ENCODE data around the gene GXYLT2. TPM values are rescaled to one million over a fixed set of nuclear protein-coding genes. Genes with fewer than 3 reads are reported as not detected.
A peak's percentile ranks its signal among the peaks of the same experiment; 100 is the strongest.

The GXYLT2 gene
- total and polyA plus RNA-seq, 4 experiments from 2014 or later, result not detected

DNA sequence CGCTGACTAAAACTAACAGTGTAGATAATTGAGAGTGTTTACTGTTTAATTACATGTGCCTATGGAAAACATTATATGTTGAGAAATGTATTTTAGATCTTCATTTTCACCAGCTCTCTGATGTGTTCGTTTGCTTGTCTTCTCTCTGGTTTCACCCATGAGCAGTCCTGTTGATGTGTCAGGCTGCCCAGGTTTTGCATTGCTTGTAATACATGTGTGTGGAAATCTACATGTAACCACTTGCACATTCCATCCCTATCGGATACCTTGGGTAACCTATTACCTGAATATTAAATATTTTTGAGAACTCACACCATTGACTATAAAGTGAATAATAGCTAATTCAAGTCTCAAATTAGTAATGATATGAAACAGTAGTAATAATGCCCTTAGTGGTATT, 121.9 kb downstream of the GXYLT2 start:
- Mint-ChIP-seq H3K27me3 (no peaks in the 10 kb centered on the region), H3K4me3 (peak overlapping the region in 6 of 8 donors; percentile 4 to 66 (median 54)), H3K36me3 (peaks cover 46 to 57% of the 10 kb centered on the region in 2 donors), H3K27ac (peak overlapping the region in 2 of 7 donors; percentile 30 to 35), H3K9me3 (no peaks in the 10 kb centered on the region), H3K4me1 (peaks cover 51 to 88% (median 65%) of the 10 kb centered on the region in 4 donors)
- intact Hi-C loops (cut with micrococcal nuclease), result no loop called here
- CTCF ChIA-PET (ENCODE audit: partially characterized antibody), result interaction anchor here (0.9 to 1.1 kb wide), 2 partner anchors 9 to 44 kb away, joined by 3 read pairs; no protein-coding TSS in a partner anchor
- no peak for DNase-seq
- Histone ChIP-seq H3K4me1 (ENCODE audit: insufficient read depth, low read length) (peaks cover 80% of the 10 kb centered on the region), H3K4me3 (ENCODE audit: low read length in 2 of 2) (no peak overlapping the region), H3K36me3 (ENCODE audit: insufficient read depth, low read length) (peaks cover 16% of the 10 kb centered on the region), H3K27ac (ENCODE audit: low read depth, low read length) (no peak overlapping the region), H3K9me3 (ENCODE audit: control insufficient read depth in 1 of 2, low read length in 2 of 2) (no peaks in the 10 kb centered on the region), H3K27me3 (ENCODE audit: insufficient read depth, low read length) (no peaks in the 10 kb centered on the region)
- POLR2A ChIA-PET (ENCODE audit: partially characterized antibody), result interaction anchor here (2.6 kb wide), 1 partner anchor 12 kb away, joined by 10 read pairs; the partner anchor contains the start of gene PPP4R2

DNA sequence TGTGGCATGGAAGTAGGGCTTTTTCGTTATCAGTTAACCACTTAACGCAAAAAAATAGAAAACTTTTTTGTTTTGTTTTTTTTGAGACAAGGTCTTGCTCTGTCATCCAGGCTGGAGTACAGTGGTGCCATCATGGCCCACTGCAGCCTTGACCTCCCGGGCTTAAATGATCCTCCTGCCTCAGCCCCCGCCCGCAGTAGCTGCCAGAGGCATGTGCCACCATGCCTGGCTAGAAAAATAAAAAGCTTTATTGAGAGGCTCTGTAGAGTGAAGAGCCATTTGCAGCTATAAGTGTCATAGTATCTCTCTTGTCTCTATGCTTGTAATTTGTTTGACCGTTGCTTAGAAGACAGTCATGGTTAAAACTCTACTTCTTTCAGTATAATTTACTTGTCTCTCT, 122.3 kb downstream of the GXYLT2 start:
- Mint-ChIP-seq H3K9me3 (no peaks in the 10 kb centered on the region), H3K27me3 (no peaks in the 10 kb centered on the region), H3K27ac (peak overlapping the region in 1 of 7 donors; percentile 51), H3K4me1 (peaks cover 51 to 88% (median 64%) of the 10 kb centered on the region in 4 donors), H3K36me3 (peaks cover 44 to 60% of the 10 kb centered on the region in 2 donors), H3K4me3 (peak overlapping the region in 5 of 8 donors; percentile 41 to 66 (median 55))
- POLR2A ChIA-PET (ENCODE audit: partially characterized antibody), result interaction anchor here (2.6 kb wide), 1 partner anchor 13 kb away, joined by 10 read pairs; the partner anchor contains the start of gene PPP4R2
- no peak for DNase-seq
- H3K9me3 ChIP-seq (ENCODE audit: control insufficient read depth in 1 of 2, low read length in 2 of 2), result no peaks in the 10 kb centered on the region
- peaks cover 16% of the 10 kb centered on the region for H3K36me3 ChIP-seq (ENCODE audit: insufficient read depth, low read length)
- intact Hi-C loops (cut with micrococcal nuclease), result no loop called here
- peaks cover 80% of the 10 kb centered on the region for H3K4me1 ChIP-seq (ENCODE audit: insufficient read depth, low read length)
- no peaks in the 10 kb centered on the region for H3K27me3 ChIP-seq (ENCODE audit: insufficient read depth, low read length)
- no peak overlapping the region for H3K27ac ChIP-seq (ENCODE audit: low read depth, low read length)
- CTCF ChIA-PET (ENCODE audit: partially characterized antibody), result interaction anchor here (0.9 kb wide), 1 partner anchor 45 kb away, joined by 3 read pairs; no protein-coding TSS in a partner anchor
- no peak overlapping the region for H3K4me3 ChIP-seq (ENCODE audit: low read length in 2 of 2)

DNA sequence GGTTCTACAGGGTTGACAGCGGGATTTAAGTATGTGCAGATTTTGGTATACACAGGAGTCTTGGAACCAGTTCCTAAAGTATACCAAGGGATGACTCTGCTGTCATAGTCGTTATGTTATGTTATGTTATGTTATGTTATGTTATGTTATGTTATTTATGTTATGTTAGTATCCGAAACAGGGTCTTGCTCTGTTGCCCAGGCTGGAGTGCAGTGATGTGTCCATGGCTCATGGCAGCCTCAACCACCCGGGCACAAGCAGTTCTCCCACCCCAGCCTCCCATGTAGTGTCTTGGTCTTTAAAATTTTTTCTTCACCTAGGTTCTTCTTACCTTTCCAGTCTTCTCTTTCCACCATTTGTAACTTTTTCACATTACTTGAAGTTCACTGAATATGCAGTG, 130.5 kb downstream of the GXYLT2 start:
- Mint-ChIP-seq H3K9me3 (peaks cover 0 to 1% (median 0%) of the 10 kb centered on the region in 8 donors), H3K4me3 (peak overlapping the region in 6 of 8 donors; percentile 2 to 45 (median 37)), H3K27ac (peak overlapping the region in 2 of 7 donors; percentile 15 to 43), H3K4me1 (peaks cover 39 to 77% (median 60%) of the 10 kb centered on the region in 4 donors), H3K36me3 (peaks cover 16 to 26% of the 10 kb centered on the region in 2 donors), H3K27me3 (no peaks in the 10 kb centered on the region)
- Histone ChIP-seq H3K36me3 (ENCODE audit: insufficient read depth, low read length) (peaks cover 8% of the 10 kb centered on the region), H3K4me3 (ENCODE audit: low read length in 2 of 2) (no peak overlapping the region), H3K27ac (ENCODE audit: low read depth, low read length) (no peak overlapping the region), H3K9me3 (ENCODE audit: control insufficient read depth in 1 of 2, low read length in 2 of 2) (no peaks in the 10 kb centered on the region), H3K4me1 (ENCODE audit: insufficient read depth, low read length) (peaks cover 59% of the 10 kb centered on the region), H3K27me3 (ENCODE audit: insufficient read depth, low read length) (no peaks in the 10 kb centered on the region)
- intact Hi-C loops (cut with micrococcal nuclease), result no loop called here
- ChIA-PET POLR2A (ENCODE audit: partially characterized antibody) (no interaction called here), CTCF (ENCODE audit: partially characterized antibody) (interaction anchor here (1.7 kb wide), 1 partner anchor 38 kb away, joined by 3 read pairs; no protein-coding TSS in a partner anchor)
- no peak for DNase-seq

DNA sequence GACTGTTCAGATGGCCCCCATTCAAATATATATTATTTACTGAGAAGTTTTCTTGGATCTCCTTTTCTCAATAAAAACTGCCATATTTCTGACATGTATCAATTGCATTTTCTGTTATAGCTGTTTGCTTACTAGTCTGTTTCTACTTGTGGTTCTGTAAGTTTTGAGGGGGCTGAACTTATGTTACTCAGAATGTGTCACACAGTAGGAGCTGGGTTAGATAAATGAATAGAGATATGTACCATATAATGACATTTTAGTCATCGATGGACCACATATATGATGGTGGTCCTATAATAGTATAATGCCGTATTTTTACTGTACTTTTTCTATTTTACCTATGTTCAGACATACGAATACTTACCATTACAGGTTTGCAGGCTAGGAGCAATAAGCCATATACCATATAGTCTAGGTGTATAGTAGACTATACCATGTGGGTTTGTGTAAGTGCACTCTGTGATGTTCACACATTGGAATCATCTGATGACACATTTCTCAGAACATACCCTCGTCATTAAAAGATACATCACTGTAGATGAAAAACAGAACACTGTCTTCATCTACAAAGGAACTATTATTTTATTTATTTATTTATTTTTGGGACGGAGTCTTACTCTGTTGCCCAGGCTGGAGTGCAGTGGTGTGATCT, 131.1 kb downstream of the GXYLT2 start:
- Histone ChIP-seq H3K4me1 (ENCODE audit: insufficient read depth, low read length) (peaks cover 54% of the 10 kb centered on the region), H3K36me3 (ENCODE audit: insufficient read depth, low read length) (peaks cover 8% of the 10 kb centered on the region), H3K9me3 (ENCODE audit: control insufficient read depth in 1 of 2, low read length in 2 of 2) (no peaks in the 10 kb centered on the region), H3K27ac (ENCODE audit: low read depth, low read length) (no peak overlapping the region), H3K27me3 (ENCODE audit: insufficient read depth, low read length) (no peaks in the 10 kb centered on the region), H3K4me3 (ENCODE audit: low read length in 2 of 2) (no peak overlapping the region)
- POLR2A ChIA-PET (ENCODE audit: partially characterized antibody), result no interaction called here
- peak overlapping the region in 1 of 8 donors; percentile 45 for H3K4me3 Mint-ChIP-seq
- peaks cover 38 to 73% (median 59%) of the 10 kb centered on the region in 4 donors for H3K4me1 Mint-ChIP-seq
- intact Hi-C loops (cut with micrococcal nuclease), result no loop called here
- H3K27me3 Mint-ChIP-seq, result no peaks in the 10 kb centered on the region
- peaks cover 16 to 26% of the 10 kb centered on the region in 2 donors for H3K36me3 Mint-ChIP-seq
- no peak for DNase-seq
- peaks cover 0 to 1% (median 0%) of the 10 kb centered on the region in 8 donors for H3K9me3 Mint-ChIP-seq
- peak overlapping the region in 2 of 7 donors; percentile 5 to 38 for H3K27ac Mint-ChIP-seq
- CTCF ChIA-PET (ENCODE audit: partially characterized antibody), result interaction anchor here (1.7 kb wide), 1 partner anchor 38 kb away, joined by 3 read pairs; no protein-coding TSS in a partner anchor

DNA sequence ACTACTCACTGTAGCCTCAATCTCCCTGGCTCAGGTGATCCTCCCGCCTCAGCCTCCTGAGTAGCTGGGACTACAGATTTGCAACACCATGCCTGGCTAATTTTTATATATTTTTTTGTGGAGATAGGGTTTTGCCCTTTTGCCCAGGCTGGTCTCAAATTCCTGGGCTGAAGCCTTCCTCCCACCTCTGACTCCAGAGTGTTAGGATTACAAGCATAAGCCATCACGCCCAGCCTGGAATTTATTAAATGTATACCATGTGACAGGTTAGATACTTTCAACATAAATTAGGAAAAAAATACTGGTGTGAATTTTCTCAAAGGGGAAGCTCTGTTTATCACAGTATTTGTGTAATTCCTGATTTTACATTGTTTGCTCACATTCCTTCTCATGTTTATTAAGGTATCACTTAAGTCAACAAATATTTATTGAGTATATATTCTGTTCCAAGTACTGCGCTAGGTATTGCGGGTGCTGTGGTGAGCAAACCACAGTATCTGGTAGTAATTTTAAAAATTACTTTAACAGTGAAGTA, 133.5 kb downstream of the GXYLT2 start:
- H3K27ac ChIP-seq (ENCODE audit: low read depth, low read length), result no peak overlapping the region
- no peak for DNase-seq
- ChIA-PET POLR2A (ENCODE audit: partially characterized antibody) (interaction anchor here (0.6 to 2.4 kb wide), 3 partner anchors 22 to 27 kb away, joined by 3 to 6 read pairs (median 4); partner anchors contain the start of gene PPP4R2), CTCF (ENCODE audit: partially characterized antibody) (interaction anchor here (0.7 to 0.9 kb wide), 2 partner anchors 10 to 12 kb away, joined by 3 read pairs; no protein-coding TSS in a partner anchor)
- H3K4me3 Mint-ChIP-seq, result no peak overlapping the region
- no peaks in the 10 kb centered on the region for H3K27me3 Mint-ChIP-seq
- H3K4me3 ChIP-seq (ENCODE audit: low read length in 2 of 2), result no peak overlapping the region
- intact Hi-C loops (cut with micrococcal nuclease), result loop anchor here (5.0 kb wide), 1 partner anchor 36 kb away; no protein-coding TSS in a partner anchor
- H3K9me3 ChIP-seq (ENCODE audit: control insufficient read depth in 1 of 2, low read length in 2 of 2), result no peaks in the 10 kb centered on the region
- H3K4me1 Mint-ChIP-seq, result peaks cover 50 to 85% (median 68%) of the 10 kb centered on the region in 4 donors
- H3K36me3 ChIP-seq (ENCODE audit: insufficient read depth, low read length), result peaks cover 8% of the 10 kb centered on the region
- peaks cover 11 to 15% of the 10 kb centered on the region in 2 donors for H3K36me3 Mint-ChIP-seq
- peaks cover 73% of the 10 kb centered on the region for H3K4me1 ChIP-seq (ENCODE audit: insufficient read depth, low read length)
- H3K27ac Mint-ChIP-seq, result no peak overlapping the region
- H3K27me3 ChIP-seq (ENCODE audit: insufficient read depth, low read length), result no peaks in the 10 kb centered on the region
- no peaks in the 10 kb centered on the region for H3K9me3 Mint-ChIP-seq

DNA sequence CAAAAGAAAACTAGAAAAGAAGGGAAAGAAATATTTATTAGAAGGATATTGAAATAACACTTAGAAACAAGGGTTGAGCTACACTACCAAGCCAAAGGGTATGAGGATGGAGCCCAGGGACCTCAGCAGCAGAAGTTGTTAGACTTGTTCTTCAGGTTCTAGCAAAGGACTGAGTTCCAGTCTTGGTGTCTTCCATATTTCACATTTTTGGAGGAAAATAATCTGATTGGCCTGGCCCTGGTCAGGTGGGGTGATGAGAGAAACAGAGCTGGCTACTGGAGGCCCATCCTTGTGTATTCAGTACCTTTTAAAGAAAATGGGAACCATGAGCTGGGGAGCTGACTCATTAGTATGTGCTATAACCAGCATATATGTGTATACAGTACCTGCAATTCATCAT, 137.0 kb downstream of the GXYLT2 start:
- DNase-seq, result no peak
- CTCF ChIA-PET (ENCODE audit: partially characterized antibody), result interaction anchor here (1.0 to 1.7 kb wide), 2 partner anchors 26 to 173 kb away, joined by 3 to 4 read pairs; no protein-coding TSS in a partner anchor
- H3K36me3 ChIP-seq (ENCODE audit: insufficient read depth, low read length), result peaks cover 4% of the 10 kb centered on the region
- Mint-ChIP-seq H3K4me3 (peak overlapping the region in 3 of 8 donors; percentile 18 to 52 (median 22)), H3K27me3 (no peaks in the 10 kb centered on the region), H3K9me3 (no peaks in the 10 kb centered on the region), H3K27ac (peak overlapping the region in 3 of 7 donors; percentile 29 to 79 (median 42)), H3K4me1 (peaks cover 54 to 87% (median 71%) of the 10 kb centered on the region in 4 donors), H3K36me3 (peaks cover 8 to 10% of the 10 kb centered on the region in 2 donors)
- no peak overlapping the region for H3K4me3 ChIP-seq (ENCODE audit: low read length in 2 of 2)
- intact Hi-C loops (cut with micrococcal nuclease), result loop anchor here (5.0 kb wide), 1 partner anchor 32 kb away; no protein-coding TSS in a partner anchor
- peaks cover 75% of the 10 kb centered on the region for H3K4me1 ChIP-seq (ENCODE audit: insufficient read depth, low read length)
- no peaks in the 10 kb centered on the region for H3K27me3 ChIP-seq (ENCODE audit: insufficient read depth, low read length)
- H3K27ac ChIP-seq (ENCODE audit: low read depth, low read length), result no peak overlapping the region
- POLR2A ChIA-PET (ENCODE audit: partially characterized antibody), result interaction anchor here (1.2 kb wide), 1 partner anchor 28 kb away, joined by 3 read pairs; the partner anchor contains the start of gene PPP4R2
- no peaks in the 10 kb centered on the region for H3K9me3 ChIP-seq (ENCODE audit: control insufficient read depth in 1 of 2, low read length in 2 of 2)

Measured in CD4-positive, alpha-beta memory T cell (primary cell).